ENCODE results near the gene UTS2R. TPM values are rescaled to one million over a fixed set of nuclear protein-coding genes. Genes with fewer than 3 reads are reported as not detected.

Gene UTS2R
- polyA plus RNA-seq, 1 donor (not counting 4 experiments of a cell fraction or from before 2014, with no cell fraction given) = not detected

- Histone ChIP-seq H3K4me3 (ENCODE audit: control insufficient read depth in 2 of 3, extremely low read depth in 1 of 3, insufficient read depth in 2 of 3, low read depth in 1 of 3, low read length in 3 of 3) (no peak overlapping the region), H4K20me1 (ENCODE audit: control insufficient read depth, extremely low read depth, insufficient read depth, low read length) (no peaks in the 10 kb centered on the region), H3K27me3 (ENCODE audit: control insufficient read depth, extremely low read depth, insufficient read depth, low read length) (peaks cover 45% of the 10 kb centered on the region), H3K9me3 (ENCODE audit: control insufficient read depth, low read depth, low read length) (no peaks in the 10 kb centered on the region), H3K36me3 (ENCODE audit: control insufficient read depth in 2 of 2, extremely low read depth in 1 of 2, insufficient read depth in 2 of 2, low read length in 2 of 2) (no peaks in the 10 kb centered on the region), H3K79me2 (ENCODE audit: control insufficient read depth, insufficient read depth, low read length) (no peaks in the 10 kb centered on the region), H3K9ac (ENCODE audit: control insufficient read depth, extremely low read depth, insufficient read depth, low read length) (no peak overlapping the region), H2AFZ (ENCODE audit: control insufficient read depth, low read length) (no peak overlapping the region), H3K9me1 (ENCODE audit: control insufficient read depth, extremely low read depth, insufficient read depth, low read length) (no peaks in the 10 kb centered on the region), H3K4me1 (ENCODE audit: control insufficient read depth, extremely low read depth, insufficient read depth, low read length) (peaks cover 3% of the 10 kb centered on the region), H3K27ac (ENCODE audit: control insufficient read depth, insufficient read depth, low read length) (no peak overlapping the region), H3K4me2 (ENCODE audit: control insufficient read depth, extremely low read depth, insufficient read depth, low read depth, low read length) (no peak overlapping the region)
- dilution Hi-C loops (cut with MboI; ENCODE audit: extremely low pct_ligation_motif_present, low sequenced_read_pairs) = no loop called here
- DNase-seq (ENCODE audit: low read depth, low spot score) = no peak
- TF ChIP-seq EZH2 (IDR thresholded peaks at IDR 0.05; ENCODE audit: low read length) = no peak
- FAIRE-seq = no peak
Measured at GRCh38 chr17:82369211-82369610, 2.4 kb upstream of the UTS2R start.

DNA sequence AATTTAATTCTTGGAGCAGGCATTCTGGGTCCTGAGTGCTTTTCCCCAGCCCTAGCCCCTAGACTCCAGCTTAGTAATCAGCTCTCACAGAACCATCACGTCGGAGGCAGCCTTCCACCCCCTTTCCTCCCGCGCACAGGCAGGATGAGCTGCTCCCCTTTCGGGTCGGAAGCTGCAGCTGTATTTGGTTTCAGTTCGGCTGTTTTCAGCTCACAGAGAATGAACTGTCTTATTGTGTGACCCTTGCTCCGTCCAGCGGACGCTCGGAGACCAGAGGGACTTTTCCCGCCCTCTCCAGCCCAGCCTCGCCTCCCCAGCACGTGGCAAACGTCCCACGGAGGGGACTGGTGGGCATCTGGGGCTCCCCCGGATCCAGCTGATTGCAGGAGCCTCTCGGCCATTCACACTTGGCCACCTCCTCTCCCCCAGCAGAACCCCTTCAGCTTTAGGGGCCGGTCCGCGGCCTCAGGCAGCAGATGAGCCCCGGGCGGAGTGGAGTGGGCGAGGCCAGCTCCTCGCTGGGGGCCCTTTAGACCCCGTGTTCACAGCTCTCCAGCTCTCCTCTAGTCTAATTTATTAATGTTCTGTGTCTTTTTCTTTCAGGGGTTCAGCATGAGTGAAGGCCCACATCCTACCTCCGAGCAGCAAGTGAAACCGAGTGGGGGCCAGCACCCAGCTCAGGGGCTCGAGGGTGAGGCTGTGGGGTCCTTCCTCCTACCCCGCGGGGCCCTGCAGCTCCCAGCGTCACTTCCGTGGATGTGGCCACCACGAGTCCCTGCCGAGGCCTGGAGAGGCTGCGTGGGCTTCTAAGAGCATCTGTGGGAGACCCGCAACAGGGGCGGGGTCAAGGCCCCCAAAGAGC, 863 bp upstream of the UTS2R start:
- H3K9me1 ChIP-seq (ENCODE audit: control insufficient read depth, extremely low read depth, insufficient read depth, low read length) = no peaks in the 10 kb centered on the region
- DNase-seq (ENCODE audit: low read depth, low spot score) (no peak), FAIRE-seq (no peak)
- no peaks in the 10 kb centered on the region for H3K36me3 ChIP-seq (ENCODE audit: control insufficient read depth in 2 of 2, extremely low read depth in 1 of 2, insufficient read depth in 2 of 2, low read length in 2 of 2)
- no peak for TF ChIP-seq EZH2 (IDR thresholded peaks at IDR 0.05; ENCODE audit: low read length)
- no peak for TF ChIP-seq CTCF (optimal IDR thresholded peaks at IDR 0.05 in 1 of 3, IDR thresholded peaks at IDR 0.05 in 1 of 3, conservative IDR thresholded peaks at IDR 0.05 in 1 of 3; ENCODE audit: extremely low read depth in 1 of 3, insufficient read depth in 2 of 3, low read length in 3 of 3)
- H3K27ac ChIP-seq (ENCODE audit: control insufficient read depth, insufficient read depth, low read length) = no peak overlapping the region
- peaks cover 60% of the 10 kb centered on the region for H3K27me3 ChIP-seq (ENCODE audit: control insufficient read depth, extremely low read depth, insufficient read depth, low read length)
- H3K79me2 ChIP-seq (ENCODE audit: control insufficient read depth, insufficient read depth, low read length) = no peaks in the 10 kb centered on the region
- peak overlapping the region in 2 of 3 experiments; percentile 25 to 54 for H3K4me3 ChIP-seq (ENCODE audit: control insufficient read depth in 2 of 3, extremely low read depth in 1 of 3, insufficient read depth in 2 of 3, low read depth in 1 of 3, low read length in 3 of 3)
- H3K9ac ChIP-seq (ENCODE audit: control insufficient read depth, extremely low read depth, insufficient read depth, low read length) = no peak overlapping the region
- H3K4me1 ChIP-seq (ENCODE audit: control insufficient read depth, extremely low read depth, insufficient read depth, low read length) = peaks cover 3% of the 10 kb centered on the region
- no peak overlapping the region for H2AFZ ChIP-seq (ENCODE audit: control insufficient read depth, low read length)
- dilution Hi-C loops (cut with MboI; ENCODE audit: extremely low pct_ligation_motif_present, low sequenced_read_pairs) = no loop called here
- H3K4me2 ChIP-seq (ENCODE audit: control insufficient read depth, extremely low read depth, insufficient read depth, low read depth, low read length) = peak overlapping the region; percentile 70
- H3K9me3 ChIP-seq (ENCODE audit: control insufficient read depth, low read depth, low read length) = no peaks in the 10 kb centered on the region
- H4K20me1 ChIP-seq (ENCODE audit: control insufficient read depth, extremely low read depth, insufficient read depth, low read length) = no peaks in the 10 kb centered on the region
